ENCODE results near the gene PIGO.

Gene PIGO

DNA sequence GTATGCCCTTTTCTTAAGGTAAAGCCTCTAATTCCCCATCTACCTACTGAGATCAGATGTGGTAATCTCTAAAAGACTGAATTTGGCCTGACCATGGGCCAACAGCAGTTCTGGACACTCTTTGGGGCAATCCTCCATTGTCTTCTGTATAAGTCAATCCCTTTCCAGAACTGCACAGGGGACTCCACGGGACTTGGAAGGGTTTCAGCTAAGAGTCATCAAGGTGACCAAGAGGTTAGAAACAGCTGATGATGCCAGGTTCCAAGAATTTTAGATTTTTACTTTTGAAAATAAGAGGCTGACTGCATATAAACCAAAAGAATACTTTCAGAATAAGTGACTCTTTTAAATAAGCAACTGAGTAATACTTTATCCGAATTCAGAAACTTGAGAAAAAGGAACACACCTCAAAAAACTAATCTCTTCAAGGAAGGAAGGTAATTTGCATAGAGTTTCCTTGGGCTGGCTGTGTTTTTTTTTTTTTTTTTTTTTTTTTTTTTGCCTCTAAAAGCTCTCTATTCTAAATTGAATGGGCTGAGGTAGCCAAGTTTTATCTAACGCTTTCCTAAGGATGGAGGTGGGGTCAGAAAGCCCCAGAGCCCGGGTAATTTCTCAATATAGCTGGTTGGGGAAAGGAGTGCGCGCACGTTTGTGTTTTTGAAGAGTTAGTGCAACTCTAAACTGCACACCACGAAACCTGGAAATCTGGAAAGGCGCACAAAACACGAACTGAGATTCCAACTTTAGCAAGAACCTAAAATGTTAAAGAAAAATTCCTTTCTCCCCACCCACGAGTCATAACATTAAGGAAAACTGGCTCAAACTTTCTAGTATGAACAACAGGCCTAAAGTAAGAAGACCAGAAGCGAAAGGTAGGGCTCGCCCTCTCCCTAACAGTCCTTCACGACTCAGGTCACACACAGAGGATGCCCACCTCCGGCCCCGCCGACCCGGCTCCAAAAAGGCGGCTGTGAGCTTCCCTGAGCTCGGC, 25.3 kb downstream of the PIGO start:
- DNase-seq: peak; percentile 31

DNA sequence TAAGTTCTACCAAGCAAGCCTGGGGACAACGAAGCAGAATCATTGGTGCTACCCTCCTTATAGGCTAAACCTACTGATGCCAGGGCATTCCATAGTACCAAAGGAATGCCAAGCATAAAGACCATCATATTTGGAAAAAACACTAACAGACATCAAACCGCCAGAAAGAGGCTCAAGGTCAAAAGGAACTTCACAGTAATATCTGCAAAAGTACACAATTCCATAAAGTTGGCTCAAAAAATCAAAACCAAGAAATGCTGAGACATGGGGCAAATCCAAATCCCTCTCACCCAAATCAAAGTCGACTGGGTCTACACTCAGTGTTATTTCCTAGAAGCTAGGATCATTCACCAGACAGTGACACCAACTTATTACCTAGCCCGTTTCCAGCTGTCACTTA, 27.4 kb downstream of the PIGO start:
- DNase-seq: no peak

DNA sequence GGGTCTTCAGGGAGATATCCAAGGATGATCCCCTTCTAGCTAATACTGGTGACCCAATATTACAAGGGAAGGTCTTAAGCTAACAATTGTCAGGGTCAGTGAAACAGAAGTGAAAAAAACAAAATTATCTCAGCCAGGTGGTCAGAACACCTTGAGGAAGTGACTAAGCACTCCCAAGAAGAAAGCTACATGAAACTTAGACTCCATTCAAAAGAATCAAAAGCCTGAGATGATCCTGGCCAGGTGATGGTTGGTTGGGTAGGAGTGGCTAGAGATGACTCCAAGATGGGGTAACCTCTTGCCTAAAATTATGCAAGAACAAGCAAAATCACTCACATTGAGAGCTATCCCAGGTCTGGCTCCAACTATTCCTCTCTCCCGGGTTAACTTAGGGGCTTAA, 29.3 kb downstream of the PIGO start:
- no peak for DNase-seq

DNA sequence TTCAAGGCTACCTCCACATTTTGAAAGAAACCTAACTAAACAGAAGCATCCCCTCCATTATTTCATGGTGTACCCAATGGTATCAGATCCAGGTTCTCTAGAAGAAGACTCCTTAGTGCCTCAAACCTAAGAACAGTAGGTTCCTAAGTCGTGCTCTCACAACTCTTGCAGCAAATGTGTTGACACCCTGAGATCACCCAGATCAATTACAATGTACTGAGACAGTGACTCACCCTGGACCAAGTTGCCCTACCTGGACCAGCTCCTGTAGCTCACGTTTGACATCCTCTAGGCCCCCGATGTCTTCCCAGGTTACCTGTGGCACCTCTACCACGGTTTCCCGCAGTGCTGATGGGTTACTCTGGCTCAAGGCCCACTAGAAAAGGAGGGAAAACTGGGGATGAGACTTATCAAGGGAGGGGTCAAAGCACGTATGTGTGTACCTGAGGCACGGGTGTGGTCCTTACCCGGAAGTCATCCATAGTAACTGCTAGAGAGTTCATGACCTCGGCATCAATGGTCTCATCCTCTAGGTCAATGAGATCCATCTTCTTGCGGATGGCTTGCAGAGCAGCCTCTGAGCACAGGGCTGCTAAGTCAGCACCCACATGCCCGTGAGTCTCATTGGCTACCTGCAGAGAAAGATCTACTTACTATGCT, 35.7 kb downstream of the PIGO start:
- DNase-seq: no peak

DNA sequence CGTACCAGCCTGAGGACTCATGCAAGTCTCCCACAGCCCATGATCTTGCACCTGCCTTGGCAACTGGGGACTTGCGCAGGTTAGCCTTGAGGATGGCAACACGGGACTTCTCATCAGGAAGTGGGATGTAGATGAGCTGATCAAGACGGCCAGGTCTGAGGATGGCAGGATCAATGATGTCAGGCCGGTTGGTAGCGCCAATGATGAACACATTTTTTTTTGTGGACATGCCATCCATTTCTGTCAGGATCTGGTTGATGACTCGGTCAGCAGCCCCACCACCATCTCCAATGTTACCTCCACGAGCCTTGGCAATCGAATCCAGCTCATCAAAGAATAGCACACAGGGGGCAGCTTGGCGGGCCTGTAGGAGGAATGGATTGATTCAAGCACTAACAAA, 37.0 kb downstream of the PIGO start:
- DNase-seq: no peak

DNA sequence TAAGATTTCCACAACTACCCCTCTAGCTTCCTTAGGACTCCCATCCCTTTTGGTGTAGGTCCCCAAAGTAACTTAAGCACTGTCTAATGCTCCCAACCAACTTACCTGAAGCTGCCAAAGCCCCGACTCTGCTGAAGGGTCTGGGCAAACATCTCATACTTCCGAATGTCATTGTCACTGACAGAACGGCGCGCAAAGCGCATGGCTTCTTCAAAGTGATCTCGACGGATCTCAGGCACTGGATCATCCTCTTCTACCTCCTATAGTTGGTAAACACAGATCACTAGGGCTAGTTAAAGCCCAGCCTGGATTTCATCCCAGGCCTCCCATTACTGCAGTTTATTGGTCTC, 39.1 kb downstream of the PIGO start:
- DNase-seq: no peak

DNA sequence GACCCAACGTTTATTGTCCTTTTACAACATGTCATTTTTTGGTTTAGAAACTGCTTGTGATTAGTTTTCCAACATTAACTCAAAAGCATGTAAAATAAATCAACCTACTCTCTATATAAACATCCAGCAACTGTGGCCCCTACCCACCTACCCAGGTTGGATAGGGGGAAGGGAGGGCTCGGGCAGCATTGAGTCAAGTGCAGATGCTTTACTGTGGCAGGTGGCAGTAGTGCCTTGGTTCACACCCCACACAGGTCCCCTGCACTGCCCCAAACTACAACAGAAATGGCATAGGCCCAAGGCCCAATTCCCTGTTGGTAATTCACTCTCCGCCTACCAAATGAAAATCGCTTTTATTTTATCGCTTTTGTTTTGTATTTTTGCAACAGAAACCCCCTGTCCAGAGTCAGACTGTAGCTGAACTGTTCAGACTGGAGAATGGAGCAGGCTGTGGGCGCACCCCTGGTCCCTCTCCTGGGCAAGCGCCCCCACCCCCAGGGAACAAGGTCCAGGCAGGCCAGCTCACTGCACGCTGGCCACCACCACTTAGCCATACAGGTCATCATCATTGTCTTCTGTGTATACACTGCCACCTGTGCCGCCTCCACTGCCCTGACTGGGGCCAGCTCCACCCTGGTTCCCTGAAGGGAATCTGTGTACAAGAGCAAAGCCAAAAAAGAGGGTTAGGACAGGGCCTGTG, 39.7 kb downstream of the PIGO start:
- DNase-seq: no peak

DNA sequence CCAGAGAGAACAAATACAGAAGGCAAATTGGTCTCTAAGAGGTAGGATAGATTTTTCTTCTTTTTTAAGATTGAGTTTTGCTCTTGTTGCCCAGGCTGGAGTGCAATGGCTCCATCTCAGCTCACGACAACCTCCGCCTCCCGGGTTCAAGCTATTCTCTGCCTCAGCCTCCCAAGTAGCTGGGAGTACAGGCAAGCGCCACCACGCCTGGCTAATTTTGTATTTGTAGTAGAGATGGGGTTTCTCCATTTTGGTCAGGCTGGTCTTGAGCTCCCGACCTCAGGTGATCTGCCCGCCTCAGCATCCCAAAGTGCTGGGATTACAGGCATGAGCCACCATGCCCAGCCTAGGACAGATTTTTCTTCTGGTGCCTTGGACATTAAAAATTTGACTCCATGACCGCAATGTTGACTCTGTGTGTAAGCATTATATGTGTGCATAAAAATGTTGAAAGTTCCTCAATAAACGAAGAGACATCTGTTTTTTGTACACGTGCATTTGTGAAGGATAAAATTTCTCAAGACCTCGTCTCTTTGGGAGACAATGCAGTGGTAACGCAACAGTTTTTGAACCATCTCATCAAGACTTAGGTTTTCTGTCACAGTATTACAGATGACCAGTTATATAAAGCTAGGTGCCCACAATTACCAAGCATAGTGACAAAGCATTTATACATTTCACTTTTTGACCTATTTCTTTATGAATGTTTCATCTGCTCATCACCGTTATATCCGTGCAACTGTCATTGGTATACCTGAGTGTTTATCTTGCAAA, 41.3 kb downstream of the PIGO start:
- no peak for DNase-seq

DNA sequence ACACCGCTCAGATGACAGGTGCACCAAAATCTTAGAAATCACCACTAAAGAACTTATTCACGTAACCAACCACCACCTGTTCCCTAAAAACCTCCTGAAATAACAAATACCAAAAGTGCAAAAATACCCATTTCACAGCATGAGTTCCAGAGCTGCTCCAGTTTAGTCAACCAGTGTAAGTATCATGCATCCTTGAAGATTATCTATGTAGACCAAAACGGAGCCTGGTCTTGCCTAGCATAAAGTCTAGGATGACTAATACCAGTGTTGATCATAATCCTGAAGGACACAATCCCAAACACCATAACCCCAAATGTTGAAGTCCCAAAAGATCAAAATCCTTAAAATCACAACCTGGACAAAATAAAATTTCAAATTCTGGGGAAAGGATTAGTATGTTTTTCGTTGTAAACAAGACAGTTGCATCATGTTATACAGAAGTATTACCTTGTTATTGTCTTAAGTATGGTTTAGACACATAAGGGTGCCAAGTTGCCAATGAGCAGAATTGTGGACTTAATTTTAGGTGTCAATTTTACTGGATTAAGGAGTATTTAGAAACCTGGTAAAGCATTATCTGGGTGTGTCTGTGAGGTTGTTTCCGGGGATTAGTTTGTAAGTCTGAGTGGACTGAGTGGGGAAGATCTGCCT, 42.1 kb downstream of the PIGO start:
- no peak for DNase-seq

DNA sequence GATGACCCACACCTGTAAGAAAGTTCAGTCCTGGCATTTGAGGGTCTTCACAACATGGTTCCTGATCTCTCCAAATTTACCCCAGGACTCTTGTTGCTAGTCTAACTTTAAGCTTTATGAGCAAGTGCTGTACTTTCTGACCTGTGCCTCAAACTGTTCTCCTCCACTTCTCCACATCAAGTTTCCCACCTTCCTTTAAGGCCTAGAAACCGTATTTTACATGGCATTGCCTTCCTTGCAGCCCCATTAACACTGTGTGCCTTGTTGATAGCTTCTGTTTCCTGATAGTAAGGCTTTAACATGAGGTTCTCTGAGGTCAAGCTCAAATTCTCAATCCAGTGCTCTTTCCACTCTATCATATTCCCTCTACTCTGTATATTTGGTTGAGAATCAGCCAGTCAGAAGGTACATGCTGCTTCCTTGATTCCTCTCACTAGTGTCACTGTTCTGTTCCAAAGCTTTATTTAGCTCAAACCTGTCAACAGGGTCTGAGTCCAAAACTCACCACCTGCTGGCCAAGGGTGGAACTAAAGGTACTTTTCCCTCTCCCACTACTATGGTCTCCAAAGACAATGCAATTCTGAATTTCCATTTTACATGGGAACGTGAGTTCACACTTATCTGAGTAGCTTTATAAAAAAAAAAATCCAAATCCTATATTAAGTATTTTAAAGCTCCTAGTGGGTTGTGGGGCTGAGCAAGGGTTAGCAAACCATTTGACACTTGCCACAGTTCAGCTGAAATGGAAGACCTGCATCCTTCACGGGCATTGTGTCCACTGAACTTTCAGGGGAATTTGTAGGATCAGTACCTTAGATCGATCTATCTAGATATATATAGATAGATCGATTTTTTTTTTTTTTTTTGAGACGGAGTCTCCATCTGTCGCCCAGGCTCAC, 45.1 kb downstream of the PIGO start:
- peak; percentile 57 for DNase-seq

DNA sequence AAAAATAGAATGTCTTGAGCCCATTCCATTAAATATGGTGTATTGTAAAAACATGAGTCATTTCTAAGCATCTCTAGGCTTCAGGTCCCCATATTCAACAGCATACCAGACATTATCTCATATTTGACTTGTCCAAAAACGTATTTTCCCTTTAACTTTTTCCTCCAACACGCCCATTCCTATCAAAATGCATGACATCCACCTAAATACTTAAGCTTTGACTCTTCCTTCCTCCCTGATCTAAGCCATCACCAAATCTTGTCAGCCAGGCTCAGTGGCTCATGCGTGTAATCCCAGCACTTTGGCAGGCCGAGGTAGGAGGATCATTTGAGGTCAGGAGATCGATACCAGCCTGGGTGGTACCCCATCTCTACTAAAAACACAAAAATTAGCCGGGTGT, 47.9 kb downstream of the PIGO start:
- DNase-seq: no peak

DNA sequence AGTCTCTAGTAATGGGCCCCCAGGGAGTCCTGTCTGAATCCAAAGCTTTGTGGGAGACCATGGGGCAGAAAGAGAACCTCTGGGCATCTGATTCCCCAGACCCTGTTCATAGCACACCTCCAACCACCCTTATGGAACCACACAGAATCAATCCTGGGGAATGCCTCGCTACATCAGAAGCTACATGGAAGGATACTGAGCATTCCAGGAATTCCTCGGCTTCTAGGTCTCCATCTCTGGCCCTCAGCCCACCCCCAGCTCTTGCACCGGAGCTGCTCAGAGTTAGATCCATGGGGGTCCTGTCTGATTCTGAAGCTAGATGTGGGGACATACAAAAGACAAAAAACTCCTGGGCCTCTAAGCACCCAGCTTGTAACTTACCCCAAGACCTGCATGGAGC, 52.3 kb downstream of the PIGO start:
- peak; percentile 43 for DNase-seq

DNA sequence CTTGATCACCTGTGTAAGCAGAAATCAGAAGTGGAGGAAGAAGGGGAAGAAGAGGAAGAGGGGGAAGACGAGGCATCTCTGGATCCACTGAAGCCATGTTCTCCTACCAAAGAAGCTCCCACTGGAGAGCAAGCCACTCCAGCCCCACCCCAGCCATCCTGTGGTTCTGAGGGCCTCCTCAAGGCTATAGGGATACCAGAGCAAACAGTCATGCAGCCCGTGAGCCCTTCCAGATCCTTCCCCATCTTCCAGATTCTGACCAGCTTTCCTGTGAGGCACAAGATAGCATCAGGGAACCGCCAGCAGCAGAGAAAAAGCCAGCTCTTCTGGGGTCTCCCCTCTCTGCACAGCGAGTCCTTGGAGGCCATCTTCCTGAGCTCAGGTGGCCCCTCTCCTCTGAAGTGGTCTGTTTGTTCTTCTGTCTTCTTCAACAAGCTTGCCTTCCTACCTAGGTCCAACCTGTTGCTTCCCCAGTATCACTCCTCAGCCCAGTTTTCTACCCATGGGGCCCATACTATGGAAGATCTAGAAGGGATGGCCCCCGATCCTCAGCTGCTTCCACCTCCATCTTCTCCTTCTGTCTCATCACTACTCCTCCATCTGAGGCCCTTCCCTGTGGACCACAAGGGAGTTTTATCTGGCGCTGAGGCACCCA, 53.4 kb downstream of the PIGO start:
- DNase-seq: no peak

DNA sequence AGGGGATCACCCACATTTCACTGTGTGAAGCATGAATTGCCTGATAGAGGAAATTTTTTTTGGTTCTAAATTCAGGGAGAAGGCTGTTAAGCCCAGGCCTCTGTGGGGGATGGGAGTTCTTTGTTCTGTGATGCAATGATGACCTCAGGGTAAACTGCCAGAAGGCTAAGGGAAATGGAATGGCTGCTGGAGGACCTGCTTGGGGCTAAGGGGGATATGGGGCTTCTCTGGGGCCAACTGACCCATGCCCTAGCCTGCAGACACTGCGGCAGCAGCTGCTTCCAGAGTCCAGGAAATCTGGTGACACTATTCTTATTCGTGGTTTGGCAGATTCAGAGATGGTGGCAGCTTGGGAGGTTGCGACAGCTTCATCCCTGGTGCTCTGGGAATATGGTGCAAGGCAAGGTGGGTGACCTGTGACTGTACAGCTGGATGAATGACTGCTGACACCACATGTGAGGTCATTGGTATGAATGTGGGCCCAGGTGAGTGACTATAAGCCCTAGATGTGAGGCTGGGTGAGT, 54.2 kb downstream of the PIGO start:
- peak; percentile 70 for DNase-seq
